PC-9 (cell line): ENCODE results near the gene CDK8. TPM values are rescaled to one million over a fixed set of nuclear protein-coding genes. Genes with fewer than 3 reads are reported as not detected.

Experiments
- BruUV-seq: library from RNA; stranded (reverse); fragments of 400-500 nt; replicated peaks from 2 replicates; lab custom pipeline; 2021; lab: Mats Ljungman, UMichigan
- CTCF ChIA-PET: fragments of 300-600 bp; sonication (Branson Sonifier 250); formaldehyde crosslinking; loops from one replicate; lab custom pipeline; 2022; ENCODE audit warnings: antibody characterized with exemption; lab: Charles Lee
- POLR2A ChIA-PET: fragments of 300-600 bp; sonication (Branson Sonifier 250); formaldehyde crosslinking; loops from one replicate; lab custom pipeline; 2022; ENCODE audit warnings: antibody characterized with exemption; ENCODE audit not compliant: unreplicated experiment; lab: Charles Lee
- DNase-seq, 2 experiments: peaks; one replicate each; pipeline versions ENCODE4 v3.0.0 to v3.0.0-alpha.2; 2015 to 2022; ENCODE audit warnings: mixed read lengths in 1 of 2
- H2AFZ ChIP-seq: fragments of 200-600 bp; sonication (generic); 2 replicates; pipeline ENCODE4 v1.8.1; 2017; ENCODE audit warnings: antibody characterized with exemption
- H3F3A ChIP-seq: fragments of 200-600 bp; sonication (generic); 2 replicates; pipeline ENCODE4 v1.8.1; 2017; ENCODE audit warnings: antibody characterized with exemption, mild to moderate bottlenecking, low read depth; ENCODE audit not compliant: insufficient read depth
- H3K27ac ChIP-seq: fragments of 200-600 bp; sonication (generic); 2 replicates; pipeline ENCODE4 v1.6.1; 2016; ENCODE audit warnings: mixed run types
- H3K27me3 ChIP-seq: fragments of 200-600 bp; sonication (generic); 2 replicates; pipeline ENCODE4 v1.6.1; 2016; ENCODE audit warnings: low read depth, mixed run types; ENCODE audit not compliant: insufficient read depth
- H3K36me3 ChIP-seq: fragments of 200-600 bp; sonication (generic); 2 replicates; pipeline ENCODE4 v1.6.1; 2016; ENCODE audit warnings: low read depth, mixed run types
- H3K4me1 ChIP-seq: fragments of 200-600 bp; sonication (generic); replicated peaks from 2 replicates; pipeline ENCODE4 v1.6.1; 2016; ENCODE audit warnings: mixed run types; ENCODE audit not compliant: insufficient read depth
- H3K4me2 ChIP-seq: fragments of 200-600 bp; sonication (generic); 2 replicates; pipeline ENCODE4 v1.6.1; 2017; ENCODE audit warnings: mixed run types
- H3K4me3 ChIP-seq: fragments of 200-600 bp; sonication (generic); 2 replicates; pipeline ENCODE4 v1.6.1; 2016; ENCODE audit warnings: mixed run types
- H3K79me2 ChIP-seq: fragments of 200-600 bp; sonication (generic); 2 replicates; pipeline ENCODE4 v1.6.1; 2017; ENCODE audit warnings: low read depth, mixed run types
- H3K9me2 ChIP-seq: fragments of 200-600 bp; sonication (generic); 2 replicates; pipeline ENCODE4 v1.8.1; 2017; ENCODE audit warnings: mild to moderate bottlenecking; ENCODE audit not compliant: insufficient read depth
- H3K9me3 ChIP-seq: fragments of 200-600 bp; sonication (generic); 2 replicates; pipeline ENCODE4 v1.8.1; 2016; ENCODE audit warnings: low read depth; ENCODE audit not compliant: insufficient read depth
- H4K20me1 ChIP-seq: fragments of 200-600 bp; sonication (generic); 2 replicates; pipeline ENCODE4 v1.8.1; 2017; ENCODE audit not compliant: insufficient read depth
- CTCF ChIP-seq: fragments of 200-600 bp; sonication (generic); conservative IDR thresholded peaks from 2 replicates; pipeline ENCODE4 v1.6.1; 2017; ENCODE audit warnings: mixed run types, antibody characterized with exemption, mild to moderate bottlenecking, moderate library complexity
- EZH2 ChIP-seq: fragments of 200-600 bp; sonication (generic); IDR thresholded peaks from 2 replicates; pipeline ENCODE4 v1.8.0; 2017; ENCODE audit warnings: antibody characterized with exemption, low read depth
- intact Hi-C: fragments of 100-400 bp; cut with micrococcal nuclease; formaldehyde crosslinking; loops from one replicate; pipeline ENCODE4 v1.10.0; 2022; ENCODE audit not compliant: unreplicated experiment
- total RNA-seq: library from RNA; stranded (reverse); gene quantifications from 2 replicates; pipeline ENCODE4 v1.2.3, GENCODE V29; 2021

The CDK8 gene
- total RNA-seq, 1 experiment from 2014 or later, result 14.8 TPM

GRCh38 chr13:26257049-26257448 is 3.1 kb downstream of the CDK8 start:
- ChIA-PET POLR2A (no interaction called here), CTCF (no interaction called here)
- Histone ChIP-seq H3F3A (no peaks in the 10 kb centered on the region), H2AFZ (no peak overlapping the region; the same call in 1 of the 2 replicates), H3K4me1 (peaks cover 28% of the 10 kb centered on the region), H4K20me1 (peaks cover 33% of the 10 kb centered on the region), H3K27me3 (no peaks in the 10 kb centered on the region), H3K9me2 (no peaks in the 10 kb centered on the region), H3K27ac (no peak overlapping the region), H3K36me3 (no peaks in the 10 kb centered on the region), H3K4me2 (peak overlapping the region; percentile 91), H3K9me3 (no peaks in the 10 kb centered on the region), H3K4me3 (peak overlapping the region; percentile 67; the same call in 1 of the 2 replicates), H3K79me2 (peaks cover 76% of the 10 kb centered on the region)
- intact Hi-C loops, result no loop called here
- no TSS peak for BruUV-seq
- TF ChIP-seq EZH2 (no peak), CTCF (no peak)
- no peak for DNase-seq

- no peaks in the 10 kb centered on the region for H3K9me2 ChIP-seq
- TF ChIP-seq EZH2 (no peak), CTCF (no peak)
- H3K9me3 ChIP-seq, result no peaks in the 10 kb centered on the region
- peaks cover 24% of the 10 kb centered on the region for H3K4me1 ChIP-seq
- no peak overlapping the region for H3K27ac ChIP-seq
- H3K27me3 ChIP-seq, result no peaks in the 10 kb centered on the region
- peaks cover 98% of the 10 kb centered on the region for H3K79me2 ChIP-seq
- no peaks in the 10 kb centered on the region for H3F3A ChIP-seq
- BruUV-seq, result no TSS peak
- intact Hi-C loops, result no loop called here
- H3K36me3 ChIP-seq, result no peaks in the 10 kb centered on the region
- ChIA-PET POLR2A (no interaction called here), CTCF (no interaction called here)
- no peak for DNase-seq
- no peak overlapping the region for H3K4me2 ChIP-seq
- H2AFZ ChIP-seq, result no peak overlapping the region
- H3K4me3 ChIP-seq, result no peak overlapping the region
- peaks cover 38% of the 10 kb centered on the region for H4K20me1 ChIP-seq
Measured at GRCh38 chr13:26259634-26260033, 5.7 kb downstream of the CDK8 start.

GRCh38 chr13:26262156-26262555 is 8.2 kb downstream of the CDK8 start:
- POLR2A ChIA-PET, result no interaction called here
- intact Hi-C loops, result no loop called here

More at GRCh38 chr13:26262156-26262555, 8.2 kb downstream of the CDK8 start:
- Histone ChIP-seq H3K9me2 (no peaks in the 10 kb centered on the region), H3K9me3 (no peaks in the 10 kb centered on the region), H3K27ac (no peak overlapping the region), H3K4me3 (no peak overlapping the region), H3K79me2 (peaks cover 98% of the 10 kb centered on the region), H3F3A (no peaks in the 10 kb centered on the region), H3K36me3 (no peaks in the 10 kb centered on the region), H3K4me1 (peaks cover 4% of the 10 kb centered on the region; the same call in 1 of the 2 replicates), H3K27me3 (no peaks in the 10 kb centered on the region), H4K20me1 (peaks cover 40% of the 10 kb centered on the region), H2AFZ (no peak overlapping the region), H3K4me2 (no peak overlapping the region)
- no peak for DNase-seq
- CTCF ChIA-PET, result no interaction called here
- no TSS peak for BruUV-seq
- TF ChIP-seq CTCF (no peak), EZH2 (no peak)
